Stimulated activated CD8-positive, alpha-beta memory T cell treated with anti-CD3 and anti-CD28 coated beads, Interleukin-4, amount 100 ng/mL, for 4 hours (primary cell): Measurements from ENCODE around the gene CD80.
"Not testable (repeated sequence)": the region's sequence is repeated elsewhere in the genome, so short reads cannot be mapped to it uniquely, and the experiment has no call there.

Source experiments
- DNase-seq, 2 donors: peaks; one replicate each; pipeline ENCODE4 v3.0.0-alpha.2; 2020; ENCODE audit warnings: low read depth in 2 of 2, low spot score in 1 of 2

The CD80 gene

DNA sequence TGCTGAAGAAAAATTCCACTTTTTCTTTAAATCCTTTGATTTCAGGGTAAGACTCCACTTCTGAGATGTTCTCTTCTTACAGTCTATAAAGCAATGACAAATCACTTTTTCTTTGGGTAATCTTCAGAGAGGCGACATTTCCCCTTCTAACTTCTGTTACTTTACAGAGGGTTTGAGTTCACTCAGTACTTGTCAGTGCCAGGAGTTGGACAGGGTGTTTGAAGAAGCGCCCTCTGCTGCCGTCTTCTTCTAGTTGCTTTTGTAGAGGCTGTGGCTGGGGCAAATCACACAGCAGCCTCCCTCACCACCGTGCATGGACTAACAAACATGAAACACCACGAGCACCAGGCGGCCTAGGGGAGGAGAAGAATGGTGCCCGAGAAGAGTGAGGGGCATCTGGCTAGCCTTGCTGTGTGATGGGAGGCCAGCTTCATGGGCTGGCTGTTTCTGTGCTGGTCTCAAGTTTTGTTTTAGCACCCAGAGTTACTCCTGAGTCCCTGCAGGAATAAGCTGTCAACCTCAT is at the start of gene CD80:
Gene CD80, minus strand, starts transcription at position 174 of the 523 bp plus-strand sequence. CDS start 1,886 bp downstream, outside the sequence.
- DNase-seq = peak in 1 of 2 donors; percentile 17

- DNase-seq = no peak
Observed at GRCh38 chr3:119608405-119609000, 49.1 kb upstream of the CD80 start.

GRCh38 chr3:119604878-119605277 is 45.5 kb upstream of the CD80 start:
- no peak for DNase-seq

- no peak for DNase-seq
Observed at GRCh38 chr3:119602676-119603075, 43.3 kb upstream of the CD80 start.

DNA sequence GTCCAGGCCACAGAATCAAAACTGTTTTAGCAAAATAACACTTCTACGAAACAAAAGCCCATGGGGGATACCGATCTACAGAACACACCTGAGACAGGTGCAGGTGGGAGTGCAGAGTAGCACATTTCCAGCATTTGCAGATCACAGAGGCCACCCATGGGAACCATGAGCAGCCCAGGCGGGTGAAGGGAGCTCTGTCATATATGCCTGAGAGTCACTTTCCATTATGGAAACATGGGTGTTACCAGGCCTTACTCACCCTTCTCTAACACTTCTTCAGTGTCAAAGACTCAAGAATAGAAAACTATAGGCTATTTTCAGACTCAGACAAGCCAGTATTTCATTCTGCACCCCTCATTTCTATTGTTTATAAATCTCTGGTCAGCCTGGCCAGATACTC is 41.7 kb upstream of the CD80 start:
- no peak for DNase-seq

DNA sequence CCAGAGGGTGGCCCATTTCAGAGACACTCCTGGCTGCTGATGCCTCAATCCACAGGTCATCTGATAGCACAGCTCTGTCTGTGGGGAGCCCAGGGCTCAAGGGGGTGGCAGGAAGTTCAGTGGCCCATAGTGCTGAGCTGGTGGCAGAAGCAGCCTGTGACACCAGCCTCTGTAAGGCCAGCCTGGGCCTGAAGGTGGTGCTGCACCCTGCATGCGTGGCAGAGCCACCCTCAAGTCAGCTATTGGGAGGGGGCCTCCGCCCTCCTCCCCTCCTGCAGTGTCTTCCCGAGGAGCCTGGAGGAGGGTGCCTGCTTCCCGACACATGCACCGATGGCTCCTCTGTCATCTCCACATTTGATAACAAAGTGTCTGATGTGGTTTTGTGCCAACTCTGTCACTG is 41.3 kb upstream of the CD80 start:
- DNase-seq = no peak

DNA sequence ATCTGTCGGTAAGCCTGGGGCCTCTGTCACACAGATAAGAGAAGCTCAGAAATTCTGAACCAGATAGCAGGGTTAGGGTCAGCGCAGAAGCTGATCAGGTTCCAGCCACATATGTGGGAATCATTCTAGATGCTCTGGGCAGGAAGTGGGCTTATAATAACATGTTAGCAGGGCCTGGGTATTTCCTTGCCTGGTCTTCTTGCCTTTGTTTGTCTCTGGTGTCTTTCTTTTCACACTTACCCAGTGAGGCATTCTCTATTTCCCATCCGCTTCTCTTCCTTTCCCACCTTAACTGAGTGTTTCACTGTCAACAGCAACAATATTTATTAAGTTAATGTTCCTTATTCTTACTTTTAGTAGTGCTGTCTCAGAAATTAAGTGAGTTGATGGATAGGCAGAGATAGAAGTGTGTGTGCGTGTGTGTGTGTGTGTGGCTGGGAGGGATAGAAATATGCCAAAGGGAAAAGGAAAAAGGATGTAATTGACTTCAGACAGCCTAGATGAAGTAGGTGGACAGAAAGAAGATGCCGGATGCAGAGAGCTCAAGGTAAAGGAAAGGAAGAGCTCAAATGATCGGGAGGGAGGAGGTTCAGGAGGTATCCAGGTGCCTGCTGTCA is 40.3 kb upstream of the CD80 start:
- DNase-seq = no peak

- no peak for DNase-seq
Observed at GRCh38 chr3:119598410-119599098, 39.1 kb upstream of the CD80 start.

- DNase-seq = no peak
Observed at GRCh38 chr3:119597548-119598288, 38.3 kb upstream of the CD80 start, which contains the start of gene PLA1A. Gene PLA1A, plus strand, starts transcription at chr3:119597885. Its CDS starts 29 bp downstream, at chr3:119597914.

DNA sequence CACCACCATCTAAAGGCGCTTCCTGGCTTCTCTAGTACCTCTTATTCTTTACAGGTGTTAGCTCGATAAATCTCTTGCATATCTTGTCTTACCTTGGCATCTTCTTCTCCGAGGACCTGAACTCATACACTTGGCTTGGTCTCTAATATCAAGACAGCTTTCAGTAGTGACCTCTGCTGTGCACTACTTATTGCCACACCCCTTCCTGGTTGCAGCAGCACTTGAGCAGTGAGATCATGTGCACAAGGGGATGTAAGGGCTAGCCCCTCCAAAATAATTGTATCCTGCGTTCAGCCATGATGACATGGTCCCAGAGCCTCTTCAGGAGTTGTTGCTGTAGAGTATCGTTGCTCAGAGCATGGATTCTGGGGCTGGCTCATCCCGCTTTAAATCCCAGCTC is 37.0 kb upstream of the CD80 start:
- no peak for DNase-seq

DNA sequence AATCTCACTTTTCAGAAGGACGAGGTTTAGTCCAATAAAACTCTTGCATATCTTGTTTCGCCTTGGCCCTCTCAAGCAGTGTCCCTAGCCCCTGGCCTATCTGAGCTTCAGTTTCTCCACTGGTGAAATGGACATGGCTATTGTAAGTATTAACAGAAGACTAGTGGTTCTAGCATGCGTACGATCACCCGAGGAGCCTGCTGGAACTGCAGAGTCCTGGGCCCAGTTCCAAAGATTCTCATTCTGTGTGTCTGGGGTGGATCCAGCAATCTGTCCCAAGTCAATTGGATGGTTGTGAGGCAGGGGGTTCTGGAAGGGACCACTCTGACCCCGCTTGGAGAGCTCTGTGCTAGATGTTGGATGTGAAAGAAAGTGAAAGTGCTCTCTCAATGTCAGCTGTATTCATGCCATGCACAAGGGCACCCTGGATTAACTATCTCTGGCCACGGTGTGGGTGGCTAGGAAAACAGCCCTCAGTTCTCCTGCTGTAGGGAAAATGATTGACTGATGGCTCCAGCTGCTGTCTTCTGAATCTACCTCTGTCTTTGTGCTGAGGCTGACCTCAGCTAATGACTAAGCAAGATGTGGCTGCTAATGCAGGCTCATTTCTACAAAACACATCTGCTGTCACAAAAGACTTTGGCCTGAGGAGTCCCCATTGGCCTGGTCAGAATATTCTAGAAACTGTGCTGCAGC is 36.4 kb upstream of the CD80 start:
- no peak for DNase-seq

DNA sequence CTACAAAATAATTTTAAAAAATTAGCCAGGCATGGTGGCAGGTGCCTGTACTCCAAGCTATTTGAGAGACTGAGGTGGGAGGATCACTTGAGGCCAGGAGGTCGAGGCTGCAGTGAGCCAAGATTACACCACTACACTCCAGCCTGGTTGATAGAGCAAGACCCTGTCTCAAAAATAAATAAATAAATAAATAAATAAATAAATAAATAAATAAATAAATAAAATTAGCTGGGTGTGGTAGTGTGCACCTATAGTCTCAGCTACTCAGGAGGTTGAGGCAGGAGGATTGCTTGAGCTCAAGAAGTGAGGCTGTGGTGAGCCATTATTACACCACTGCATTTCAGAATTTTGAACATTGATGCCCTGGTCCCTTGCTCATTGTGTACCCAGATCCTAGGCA is 35.5 kb upstream of the CD80 start:
- DNase-seq = not testable (repeated sequence)

DNA sequence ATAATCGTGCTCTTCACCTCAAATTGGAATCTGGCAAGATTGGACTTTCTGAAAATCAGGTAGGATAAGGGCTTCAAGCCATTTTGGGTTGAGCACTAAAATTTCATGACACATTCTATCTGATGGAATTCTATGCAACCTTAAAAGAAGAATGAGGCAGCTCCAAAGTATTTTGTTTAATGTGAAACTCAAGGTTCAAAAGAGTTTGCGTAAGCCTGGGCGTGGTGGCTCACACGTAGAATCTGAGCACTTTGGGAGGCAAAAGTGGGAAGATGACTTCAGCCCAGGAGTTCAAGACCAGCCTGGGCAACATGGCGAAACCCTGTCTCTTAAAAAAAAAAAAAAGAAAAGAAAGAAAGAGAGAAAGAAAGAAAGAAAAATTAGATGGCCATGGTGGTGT is 34.7 kb upstream of the CD80 start:
- no peak for DNase-seq

- DNase-seq = no peak
Observed at GRCh38 chr3:119592861-119593260, 33.4 kb upstream of the CD80 start.

DNA sequence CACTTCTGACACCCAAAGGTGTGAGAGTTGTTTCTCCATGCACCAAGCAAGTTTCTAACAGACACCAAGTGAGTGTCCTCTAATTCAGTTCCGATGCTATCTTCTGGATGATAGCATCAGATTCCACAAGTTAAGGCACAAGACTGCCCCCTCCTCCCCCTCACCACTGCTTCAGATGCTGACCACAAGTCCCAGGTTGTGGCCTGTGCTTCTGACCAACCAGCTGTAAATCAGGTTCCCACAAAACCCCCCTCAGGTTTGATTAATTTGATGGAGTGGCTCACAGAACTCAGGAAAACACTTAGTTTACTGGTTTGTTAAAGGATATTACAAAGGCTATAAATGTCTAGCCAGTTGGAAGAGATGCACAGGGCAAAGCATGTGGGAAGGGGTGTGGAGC is 31.3 kb upstream of the CD80 start:
- DNase-seq = no peak

- DNase-seq = no peak
Observed at GRCh38 chr3:119589102-119589773, 29.8 kb upstream of the CD80 start.

DNA sequence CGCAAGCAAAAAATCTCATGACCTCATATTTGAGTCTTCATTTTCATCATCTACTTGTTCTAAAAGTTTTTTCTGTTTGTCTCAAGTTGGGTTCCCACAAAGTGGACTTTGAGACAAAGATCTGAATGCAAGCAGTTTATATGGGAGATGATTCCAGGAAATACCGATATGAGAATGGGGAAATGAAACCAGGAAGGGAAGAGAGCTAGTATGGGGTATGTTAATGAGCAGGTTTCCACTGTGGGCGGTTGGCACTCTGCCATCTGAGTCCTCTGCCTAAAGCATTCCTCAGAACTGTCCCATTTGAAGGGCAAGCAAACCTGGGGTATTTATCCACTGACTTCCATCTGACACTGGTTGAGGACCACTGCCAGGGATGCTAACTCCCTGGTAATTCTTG is 28.7 kb upstream of the CD80 start:
- DNase-seq = no peak

DNA sequence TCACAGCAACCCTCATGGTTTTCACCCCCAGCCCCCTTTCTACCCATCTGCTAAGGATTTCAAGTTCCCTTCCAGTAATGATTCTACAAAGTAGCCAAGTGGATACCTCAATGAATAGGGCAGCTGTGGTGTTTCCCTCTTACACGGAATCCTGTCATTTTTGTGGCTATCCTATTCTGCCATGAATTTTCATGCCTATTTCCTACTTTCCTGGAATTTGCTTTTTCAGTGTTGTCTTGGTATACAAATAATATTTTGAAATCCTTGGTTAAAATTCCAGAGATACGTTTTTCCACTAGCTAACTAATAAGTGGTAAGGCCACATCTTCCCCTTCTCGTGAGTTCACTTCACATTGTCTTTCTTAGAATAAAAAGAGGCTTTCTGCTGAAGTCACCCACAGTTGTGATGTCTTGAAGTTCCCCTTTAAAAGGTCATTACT is 27.3 kb upstream of the CD80 start:
- no peak for DNase-seq

DNA sequence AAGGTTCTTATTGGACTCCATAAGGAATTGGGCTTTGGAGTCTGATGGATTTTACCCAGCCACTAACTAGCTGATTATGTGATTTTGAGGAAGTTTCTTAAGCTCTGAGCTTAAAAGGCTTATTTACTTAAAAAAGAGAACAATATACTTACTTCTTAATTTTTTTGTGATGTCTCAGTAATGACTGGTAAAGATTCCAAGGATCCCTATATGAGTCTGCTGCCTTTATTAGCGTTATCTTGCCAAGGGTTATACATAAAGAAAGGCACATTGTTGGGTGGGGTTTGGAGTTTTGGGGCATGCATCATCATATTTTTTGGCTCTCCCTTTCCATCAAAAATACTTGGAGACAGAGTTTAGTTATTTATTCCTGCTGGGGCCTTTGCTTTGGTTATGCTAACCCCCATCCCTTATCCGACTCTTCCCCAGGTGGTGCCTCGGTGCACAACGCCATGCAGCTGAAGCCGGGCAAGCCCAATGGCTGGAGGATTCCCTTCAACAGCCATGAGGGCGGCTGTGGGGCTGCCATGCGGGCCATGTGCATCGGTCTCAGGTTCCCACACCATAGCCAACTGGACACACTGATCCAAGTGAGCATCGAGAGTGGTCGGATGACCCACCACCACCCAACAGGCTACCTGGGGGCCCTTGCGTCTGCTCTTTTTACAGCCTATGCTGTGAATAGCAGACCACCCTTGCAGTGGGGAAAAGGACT is 26.6 kb upstream of the CD80 start:
- DNase-seq = no peak

GRCh38 chr3:119585208-119585607 is 25.8 kb upstream of the CD80 start:
- no peak for DNase-seq
